ENCODE measurements around the gene ADAMTS15.
A peak's percentile ranks its signal among the peaks of the same experiment; 100 is the strongest.

Gene ADAMTS15

DNA sequence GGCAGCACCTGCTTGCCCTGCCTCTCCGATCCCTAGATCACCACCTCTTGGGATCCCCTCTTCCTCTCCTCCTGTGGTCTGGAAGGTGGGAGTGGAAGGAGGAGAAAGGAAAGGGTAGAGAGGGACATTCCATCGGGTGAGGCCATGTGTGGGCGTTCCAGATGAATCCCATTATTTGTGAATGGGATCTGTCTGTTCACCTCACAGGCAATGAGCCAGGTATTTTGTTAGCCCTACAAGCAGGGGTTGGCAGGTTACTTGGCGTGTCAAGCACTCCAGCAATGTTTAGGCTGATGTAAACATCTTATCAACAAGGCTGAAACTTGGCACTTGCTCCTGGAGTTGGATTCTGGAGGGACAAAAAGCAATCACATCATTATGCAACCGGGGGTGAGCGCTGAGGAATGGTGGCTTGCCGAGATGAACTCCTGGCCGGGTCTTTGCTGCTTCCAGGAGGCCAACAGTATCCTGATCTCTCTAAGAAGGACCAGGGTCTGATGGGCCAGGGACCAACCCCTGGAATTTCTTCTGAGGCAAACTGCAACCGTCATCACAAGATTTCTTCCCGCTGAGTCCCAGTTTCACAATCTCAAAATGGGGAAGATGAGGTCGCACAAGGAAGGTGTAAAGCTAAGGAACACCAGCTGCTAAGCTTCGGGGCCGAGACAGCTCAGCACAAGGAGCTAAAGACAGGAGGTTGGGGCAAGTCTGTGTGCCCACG is 27.8 kb upstream of the ADAMTS15 start:
- no peak for DNase-seq

DNA sequence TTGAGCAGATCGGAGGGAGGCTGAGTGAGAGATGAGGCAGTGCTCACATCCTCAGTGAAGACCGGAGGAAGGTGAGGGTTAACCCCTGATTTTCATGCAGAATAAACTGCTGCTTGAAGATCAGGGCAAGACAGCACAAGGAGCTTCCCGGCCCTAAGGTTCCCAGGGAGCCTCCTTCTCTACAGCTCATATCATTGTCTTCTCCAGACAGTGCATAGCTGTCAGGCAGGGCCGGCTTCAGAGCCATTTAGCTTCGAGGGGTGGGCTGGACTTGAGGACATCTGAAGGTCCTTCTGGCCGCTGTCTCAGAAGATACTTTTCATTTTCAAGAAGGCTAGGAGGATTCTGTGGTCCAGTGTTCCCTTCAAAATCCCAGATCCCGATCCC is 27.3 kb upstream of the ADAMTS15 start:
- DNase-seq, result no peak

- DNase-seq, result no peak
Observed at GRCh38 chr11:130421697-130422096, 26.7 kb upstream of the ADAMTS15 start.

DNA sequence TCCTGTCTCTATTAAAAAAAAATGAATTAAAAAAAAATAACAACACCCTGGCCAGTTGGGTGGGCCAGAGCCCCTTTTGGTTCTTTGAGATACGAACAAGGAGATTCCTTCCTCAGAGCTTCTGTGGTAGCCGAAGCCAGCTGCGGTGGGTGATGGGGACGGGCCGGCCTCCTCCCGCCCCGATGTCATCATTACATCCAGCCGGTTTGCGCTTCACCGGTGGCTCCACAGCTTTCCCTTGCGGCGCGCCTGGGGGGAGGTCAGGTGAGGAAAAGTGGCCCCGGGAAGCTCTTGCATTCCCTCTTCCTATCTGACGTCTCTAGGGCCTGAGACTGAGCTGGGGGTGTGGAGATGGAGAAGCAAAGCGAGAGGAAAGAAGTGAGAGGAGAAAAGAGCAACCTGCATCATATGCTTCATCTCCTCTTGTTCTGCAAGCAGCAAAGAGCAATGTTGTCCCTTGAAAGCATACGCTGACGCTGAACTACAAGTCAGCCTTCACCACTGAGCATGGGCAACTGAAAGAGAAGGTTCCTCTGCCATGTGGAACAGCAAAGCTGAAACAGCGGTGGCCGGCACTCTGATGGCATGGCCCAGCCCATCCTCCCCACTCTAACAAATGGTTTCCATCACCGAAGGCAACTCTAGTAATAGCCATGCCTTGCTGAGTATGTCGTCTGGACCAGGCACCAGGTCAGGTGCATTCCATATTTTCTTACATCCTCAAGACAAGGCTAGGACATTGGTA is 26.0 kb upstream of the ADAMTS15 start:
- DNase-seq, result no peak

DNA sequence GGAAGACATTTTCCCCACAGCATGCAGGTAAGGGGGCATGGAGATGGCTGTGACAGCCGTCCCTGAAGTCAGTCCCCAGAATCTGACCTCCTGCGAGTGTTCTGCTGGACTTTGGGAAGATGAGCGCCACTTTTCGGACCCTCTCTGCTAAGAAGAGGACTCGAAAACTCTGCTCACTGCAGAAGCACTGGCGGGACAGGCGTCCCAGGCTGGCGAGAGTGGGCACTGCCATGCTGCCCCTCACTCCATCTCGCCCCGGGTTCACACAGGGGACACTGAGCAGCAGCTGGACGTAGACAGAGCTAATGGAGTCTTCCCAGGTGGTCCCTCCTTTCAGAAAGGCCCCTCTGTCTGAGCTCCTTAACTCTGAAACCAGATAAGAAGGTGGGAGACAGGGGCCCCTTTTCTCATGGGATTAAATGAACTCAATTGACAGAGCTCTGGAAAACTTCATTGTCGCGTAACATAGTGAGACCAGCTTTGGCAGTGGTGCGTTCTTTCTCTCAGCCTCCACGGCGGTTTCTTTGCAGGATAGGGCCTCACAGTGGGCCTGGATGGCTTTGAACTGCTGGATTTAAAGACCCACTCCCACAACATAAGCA is 24.8 kb upstream of the ADAMTS15 start:
- DNase-seq, result no peak

DNA sequence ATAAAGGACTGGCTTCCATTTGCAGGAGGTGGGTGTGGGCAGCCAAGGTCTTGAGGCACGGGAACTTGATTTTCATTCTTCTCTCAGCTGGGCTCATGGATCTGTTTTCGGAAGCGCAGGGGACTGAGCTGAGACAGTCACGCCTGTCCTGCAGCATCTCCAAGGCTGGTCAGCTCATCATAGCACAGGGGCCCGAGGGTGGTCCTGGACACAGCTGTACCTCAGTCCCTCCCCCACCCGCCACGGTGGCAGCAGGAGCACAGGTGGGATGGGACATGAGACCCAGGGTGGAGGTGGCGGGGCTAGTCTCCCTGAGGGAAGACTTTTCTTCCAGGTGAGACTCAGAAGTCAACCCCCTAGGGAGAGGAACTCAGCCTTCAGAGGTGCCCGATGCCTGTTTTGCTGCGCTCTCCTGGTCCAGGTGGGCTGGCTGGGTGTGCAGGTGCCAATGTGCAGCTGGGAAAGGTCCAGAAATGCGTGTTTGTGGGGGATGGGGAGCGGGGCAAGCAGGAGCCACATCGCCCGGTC is 23.8 kb upstream of the ADAMTS15 start:
- DNase-seq, result no peak

- DNase-seq, result no peak
Observed at GRCh38 chr11:130425156-130425555, 23.3 kb upstream of the ADAMTS15 start.

- DNase-seq, result no peak
Observed at GRCh38 chr11:130426223-130426836, 22.1 kb upstream of the ADAMTS15 start.

DNA sequence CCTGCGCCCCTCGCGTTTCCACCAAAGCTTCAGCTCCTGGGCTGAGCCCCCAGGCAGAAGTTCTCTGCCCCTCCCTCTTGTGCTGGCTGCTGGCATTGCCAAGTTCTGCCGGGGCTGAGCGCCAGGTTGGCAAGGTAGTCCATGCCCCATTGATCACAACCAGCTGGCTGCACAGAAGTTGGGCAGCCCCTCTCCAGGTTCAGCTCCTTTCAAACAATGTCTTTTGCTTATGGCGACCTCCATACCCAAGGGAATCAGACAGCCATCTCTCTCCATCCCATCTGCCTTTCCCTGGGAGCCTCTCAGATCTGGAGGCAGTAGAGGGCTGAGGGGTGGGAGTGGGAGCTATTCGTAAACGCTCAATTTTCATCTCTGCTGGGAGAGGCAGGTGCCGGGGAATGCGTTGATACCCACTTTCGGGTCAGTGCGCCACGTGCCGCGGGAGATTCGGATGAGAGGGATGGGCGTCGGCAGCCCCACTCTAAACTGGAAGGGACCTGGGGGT is 21.6 kb upstream of the ADAMTS15 start:
- DNase-seq, result peak; percentile 15 to 36

DNA sequence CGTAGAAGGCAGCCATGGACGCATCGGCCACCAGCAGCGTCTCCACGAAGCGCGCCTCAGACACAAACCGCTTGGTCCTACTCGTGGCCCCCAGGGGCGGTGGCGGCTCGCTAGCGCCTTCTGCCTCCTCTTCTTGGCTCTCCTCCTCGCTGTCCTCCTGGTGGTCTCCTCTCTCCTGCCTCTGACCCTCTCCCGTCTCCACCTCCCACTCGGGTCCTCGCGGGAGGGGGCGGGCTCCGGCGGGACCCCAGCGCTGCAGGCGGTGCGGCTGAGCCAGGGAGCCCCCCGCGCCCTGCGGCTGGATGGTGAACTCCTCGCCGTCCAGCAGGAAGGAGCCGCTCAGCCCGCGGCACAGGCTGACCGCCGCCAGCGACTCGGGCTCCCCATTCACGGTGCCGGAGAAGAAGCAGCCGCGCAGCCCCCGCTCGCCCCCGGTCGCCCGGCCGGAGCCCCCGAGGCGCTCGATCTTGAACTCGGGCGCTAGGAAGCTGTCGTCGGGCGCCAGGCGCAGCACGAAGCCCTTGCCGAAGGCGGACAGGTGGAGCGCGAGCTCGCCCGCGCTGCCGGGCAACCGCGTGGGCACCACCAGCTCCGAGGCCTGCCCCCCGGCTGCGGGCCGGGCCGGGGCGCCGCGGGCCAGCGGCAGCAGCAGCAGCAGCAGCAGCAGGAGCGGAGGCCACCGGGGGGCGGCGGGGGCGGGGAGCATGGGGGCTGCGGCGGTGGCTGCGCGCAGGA is 20.7 kb upstream of the ADAMTS15 start:
- DNase-seq, result peak in 1 of 2 experiments; percentile 48

DNA sequence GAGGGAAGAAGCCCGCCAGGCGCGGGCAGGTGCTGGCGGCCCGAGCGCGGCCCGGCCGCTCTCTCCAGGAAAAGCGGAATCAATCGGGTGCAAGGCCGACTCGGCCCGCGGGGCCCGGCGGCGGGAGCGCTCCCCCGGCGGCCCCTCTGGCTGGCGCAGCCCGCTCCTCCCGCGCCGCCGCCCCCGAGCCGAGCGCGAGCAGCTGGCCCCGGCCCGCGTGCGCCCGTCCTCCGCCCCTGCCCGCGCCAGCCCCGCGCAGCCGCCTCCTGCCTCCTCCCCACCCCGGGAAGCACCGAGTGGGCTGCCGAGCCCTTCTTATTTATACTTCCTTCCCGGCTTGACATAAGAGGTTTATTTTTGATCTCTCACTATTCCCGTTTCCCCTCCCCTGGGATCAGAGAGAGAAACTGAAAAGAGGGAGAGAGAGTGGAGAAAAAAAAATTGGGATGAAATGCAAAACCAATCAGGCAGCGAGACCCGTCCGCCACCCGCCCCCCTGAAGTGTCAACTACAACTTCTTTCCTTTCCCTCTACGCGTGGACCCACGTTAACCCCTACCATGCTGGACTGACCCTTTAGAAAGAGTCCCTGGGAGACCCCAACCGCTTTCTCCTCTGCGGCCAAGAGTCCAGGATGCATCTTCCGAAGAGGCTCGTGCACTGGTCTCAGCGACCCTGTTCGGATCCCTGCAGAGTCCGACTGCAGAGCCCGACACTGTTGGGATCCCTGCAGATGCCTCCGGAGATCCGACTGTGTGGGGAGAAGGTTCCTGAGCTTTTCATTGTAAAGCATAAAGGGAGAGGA is 19.9 kb upstream of the ADAMTS15 start, which contains the start of gene ADAMTS8:
ADAMTS8 (minus strand) TSS at position 294 of the 804 bp plus-strand sequence. CDS start 323 bp downstream, outside the sequence.
- peak in 1 of 2 experiments; percentile 20 for DNase-seq

DNA sequence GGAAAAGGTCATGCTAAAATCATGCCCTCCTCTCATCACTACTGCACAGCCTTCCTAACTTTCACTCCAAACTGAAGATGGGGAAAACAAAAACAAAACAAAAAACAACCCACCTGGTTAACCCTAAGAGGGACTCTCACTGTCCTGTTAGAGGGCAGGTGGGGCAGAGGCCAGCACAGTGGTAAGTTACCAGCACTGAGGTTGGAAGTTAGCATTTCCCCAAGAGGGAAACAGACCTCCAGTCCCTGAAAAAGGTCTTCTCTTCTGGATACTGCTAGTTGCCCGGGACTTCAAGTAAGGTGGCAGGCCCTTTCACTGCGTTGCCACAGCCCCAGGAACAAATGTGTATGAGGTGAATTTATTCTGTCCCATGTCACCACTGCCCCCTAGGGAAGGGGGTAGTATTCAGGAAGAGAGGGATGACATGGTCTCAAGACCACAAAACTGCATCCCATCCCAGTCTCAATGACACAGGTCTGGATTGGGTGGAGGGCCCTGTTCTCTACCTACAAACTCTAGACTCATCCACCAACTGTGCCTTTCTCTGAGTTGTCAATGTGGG is 19.2 kb upstream of the ADAMTS15 start:
- no peak for DNase-seq

DNA sequence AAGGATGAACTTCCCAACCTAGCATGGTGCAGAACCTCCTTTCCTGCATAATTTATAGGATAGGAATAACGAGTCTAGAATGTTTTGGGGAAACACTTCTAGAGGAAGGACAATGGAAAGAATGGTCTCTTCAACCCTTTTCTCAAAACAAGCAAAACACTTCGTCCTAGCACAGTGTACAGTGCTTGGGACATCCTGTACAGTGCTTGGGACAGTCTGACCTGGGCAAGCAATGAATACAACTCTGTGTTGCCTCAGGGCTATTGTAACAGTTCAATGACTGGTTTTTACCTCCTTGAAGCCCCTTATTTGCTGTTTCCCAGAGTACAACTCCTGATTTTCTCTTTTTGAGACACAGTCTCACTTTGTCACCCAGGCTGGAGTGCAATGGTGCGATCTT is 18.5 kb upstream of the ADAMTS15 start:
- no peak for DNase-seq

- peak; percentile 77 to 84 for DNase-seq
Observed at GRCh38 chr11:130431331-130431773, 17.1 kb upstream of the ADAMTS15 start.

DNA sequence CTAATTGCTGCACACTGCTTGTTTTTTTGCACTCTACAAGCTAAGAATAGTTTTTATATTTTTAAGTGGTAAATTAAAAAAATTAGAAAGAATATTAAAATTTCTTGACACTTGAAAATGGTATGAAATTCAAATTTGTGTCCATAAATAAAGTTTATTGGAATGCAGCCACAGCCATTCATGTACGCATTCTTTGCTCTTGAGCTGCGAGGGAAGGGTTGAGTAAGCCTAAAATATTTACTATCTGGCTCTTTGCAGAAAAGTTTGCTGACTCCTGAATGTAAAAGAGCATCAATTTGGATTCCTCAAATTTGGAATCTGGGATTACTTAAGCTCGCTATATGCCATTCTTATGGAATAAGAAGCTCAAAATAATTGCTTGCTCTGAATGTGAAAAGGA is 16.6 kb upstream of the ADAMTS15 start:
- no peak for DNase-seq

GRCh38 chr11:130433357-130433756 is 15.1 kb upstream of the ADAMTS15 start:
- no peak for DNase-seq

DNA sequence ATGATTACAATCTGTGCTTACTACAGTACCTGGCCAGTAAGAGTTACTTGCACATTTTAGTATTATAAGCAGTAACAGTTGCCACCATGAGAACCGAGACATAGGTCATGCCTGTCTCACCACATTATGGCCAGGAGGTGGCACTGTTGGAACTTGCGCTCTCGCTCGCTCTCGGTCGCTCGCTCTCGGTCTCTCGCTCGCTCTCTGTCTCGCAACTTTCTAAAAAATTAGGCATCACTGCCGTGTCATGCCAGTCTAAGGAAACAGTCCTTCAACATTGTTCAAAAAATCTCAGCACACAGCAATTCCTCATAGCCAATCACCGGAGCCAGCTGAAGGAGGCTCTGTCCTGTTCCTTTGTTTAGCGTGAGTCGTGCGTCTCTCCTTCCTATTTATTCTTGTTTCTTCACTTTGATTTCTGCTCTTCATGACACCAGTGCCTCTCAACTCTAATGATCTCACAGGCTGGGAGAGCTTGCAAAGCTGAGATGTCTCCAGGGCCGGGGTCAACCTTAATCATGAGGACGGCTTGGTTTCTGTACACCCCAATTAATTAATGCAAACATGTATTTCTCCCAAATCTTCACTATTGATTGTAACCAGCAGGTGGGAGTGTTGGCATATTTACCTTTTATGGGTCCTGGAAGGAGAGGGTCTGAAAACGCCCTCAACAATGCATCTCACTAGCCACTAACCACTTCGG is 13.8 kb upstream of the ADAMTS15 start:
- peak; percentile 79 to 82 for DNase-seq

DNA sequence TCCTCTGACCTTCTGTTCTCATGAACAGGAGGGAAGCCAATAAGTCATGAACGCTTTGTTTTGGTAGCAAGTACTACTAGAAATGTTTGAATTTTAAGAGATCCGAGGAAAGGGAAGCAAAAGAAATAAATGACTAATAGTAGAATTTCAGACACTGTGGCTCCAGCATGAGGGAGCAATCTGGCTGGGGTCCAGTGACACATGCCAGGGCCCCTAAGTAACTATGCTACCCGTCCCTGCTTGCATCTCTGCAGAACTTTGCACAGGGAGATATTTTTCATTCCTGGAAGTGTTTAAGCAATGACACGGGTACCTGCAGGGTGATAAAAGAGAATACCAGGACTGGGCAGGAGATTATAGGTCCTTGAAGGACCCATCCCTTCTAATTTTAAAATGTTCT is 12.8 kb upstream of the ADAMTS15 start:
- DNase-seq, result no peak

DNA sequence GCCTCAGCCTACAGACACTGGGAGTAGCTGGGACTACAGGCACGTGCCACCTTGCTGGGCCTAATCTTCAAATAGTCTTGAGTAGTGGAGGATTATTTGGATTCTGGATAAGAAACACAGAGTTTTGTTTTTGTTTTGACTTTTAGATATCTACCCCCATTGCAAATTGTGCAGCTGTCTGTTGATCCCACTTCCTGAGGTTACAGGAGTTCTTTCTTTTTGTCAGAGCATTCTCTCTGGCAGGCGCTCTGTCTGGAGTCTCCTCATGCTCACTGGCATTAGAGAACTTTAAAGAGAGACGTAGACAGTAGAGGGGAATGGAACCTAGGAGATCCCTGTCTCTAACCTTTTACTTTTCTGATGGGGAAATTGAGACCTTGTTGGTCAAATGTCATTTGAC is 12.3 kb upstream of the ADAMTS15 start:
- DNase-seq, result no peak

DNA sequence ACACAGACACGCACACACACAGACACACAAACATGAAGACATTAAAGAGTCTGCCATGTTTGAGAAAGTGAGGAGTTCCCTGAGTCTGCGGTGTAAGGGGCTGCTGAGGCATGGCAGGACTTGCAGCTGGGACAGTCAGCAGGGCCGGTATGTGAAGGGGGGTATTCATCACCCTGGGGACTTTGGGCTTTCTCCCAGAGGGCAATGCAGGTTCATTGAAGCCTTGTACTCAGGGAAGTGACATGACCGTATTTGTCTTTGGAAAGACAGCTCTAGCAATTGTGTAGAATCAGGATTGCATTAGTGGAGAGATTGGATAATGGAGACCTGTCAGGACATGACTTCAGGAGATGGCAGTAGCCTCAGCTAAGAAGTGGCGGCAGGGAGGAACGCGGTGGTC is 10.6 kb upstream of the ADAMTS15 start:
- no peak for DNase-seq

Measured in NCI-H2081 (cell line).